SK-N-SH (cell line): ENCODE results near the gene STK40.

Source experiments
- CTCF ChIP-seq: fragments of 200-600 bp; sonication (generic); IDR thresholded peaks from 2 replicates; pipeline ENCODE4 v1.6.1; 2017; ENCODE audit warnings: antibody characterized with exemption, mild to moderate bottlenecking, moderate library complexity
- MAX ChIP-seq: IDR thresholded peaks from 2 replicates; pipeline ENCODE4 v1.4.0; 2012; ENCODE audit warnings: low read depth
- MXI1 ChIP-seq: IDR thresholded peaks from 2 replicates; pipeline ENCODE4 v1.6.1; 2012; ENCODE audit warnings: mild to moderate bottlenecking, low read depth, low read length, improper control_type of control experiment
- SIN3A ChIP-seq: IDR thresholded peaks from 2 replicates; pipeline ENCODE4 v1.6.1; 2012; ENCODE audit warnings: low read depth, mild to moderate bottlenecking, low read length, moderate library complexity, borderline replicate concordance
- USF1 ChIP-seq: IDR thresholded peaks from 2 replicates; pipeline ENCODE4 v1.4.0; 2012; ENCODE audit warnings: low read depth, borderline replicate concordance
- USF2 ChIP-seq: fragments of 150-350 bp; IDR thresholded peaks from 2 replicates; pipeline ENCODE4 v1.6.1; 2017; ENCODE audit warnings: antibody characterized with exemption, low read length, low read depth, borderline replicate concordance
- YY1 ChIP-seq: IDR thresholded peaks from 2 replicates; pipeline ENCODE4 v1.4.0; 2012; ENCODE audit warnings: low read depth, mild to moderate bottlenecking

GRCh38 chr1:36359911-36360550 lies 25.7 kb downstream of the STK40 start:
- no peak for TF ChIP-seq MAX
- TF ChIP-seq CTCF, result no peak
- no peak for TF ChIP-seq USF2
- TF ChIP-seq YY1, result no peak
- TF ChIP-seq MXI1, result no peak
- no peak for TF ChIP-seq USF1
- TF ChIP-seq SIN3A, result no peak
